Measurements from ENCODE around the gene DBN1.
A peak's percentile ranks its signal among the peaks of the same experiment; 100 is the strongest.

DBN1 gene

DNA sequence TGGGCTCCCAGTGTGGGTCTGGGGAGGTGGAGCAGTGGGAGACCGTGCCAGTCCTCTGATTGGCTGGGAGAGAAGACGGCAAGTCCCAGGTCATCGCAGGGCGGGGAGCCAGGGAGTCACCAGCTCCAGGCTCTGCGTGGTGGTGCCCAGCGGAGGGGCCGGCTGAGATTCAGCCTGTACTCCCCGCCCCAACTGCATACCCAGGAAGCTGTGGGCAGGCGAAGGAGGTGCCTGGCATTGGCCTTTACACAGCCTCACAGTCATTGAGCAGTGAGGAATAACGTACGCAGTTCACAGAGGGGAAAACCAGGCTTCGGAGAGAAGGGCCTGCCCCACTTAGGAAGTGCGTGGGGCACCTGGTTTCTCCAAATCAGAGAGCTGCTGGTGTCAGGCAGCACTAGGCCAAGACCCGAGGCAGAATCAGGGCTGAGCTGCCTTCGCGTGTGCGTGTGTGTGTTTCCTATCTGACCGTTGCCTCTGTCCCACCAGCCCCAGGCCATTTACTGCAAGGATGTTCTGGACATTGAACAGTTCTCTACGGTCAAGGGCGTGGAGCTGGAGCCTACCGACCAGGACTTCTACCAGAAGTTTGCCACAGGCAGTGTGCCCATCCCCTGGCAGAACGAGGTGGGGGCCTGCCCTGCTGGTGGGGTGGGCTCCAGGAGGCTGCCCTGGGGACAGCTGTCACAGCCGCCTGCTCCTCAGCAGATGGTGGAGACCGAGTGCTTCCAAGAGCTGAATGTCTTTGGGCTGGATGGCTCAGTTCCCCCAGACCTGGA is 33.0 kb downstream of the DBN1 start:
- intact Hi-C loops (cut with DNase I): no loop called here
- no peak for DNase-seq

DNA sequence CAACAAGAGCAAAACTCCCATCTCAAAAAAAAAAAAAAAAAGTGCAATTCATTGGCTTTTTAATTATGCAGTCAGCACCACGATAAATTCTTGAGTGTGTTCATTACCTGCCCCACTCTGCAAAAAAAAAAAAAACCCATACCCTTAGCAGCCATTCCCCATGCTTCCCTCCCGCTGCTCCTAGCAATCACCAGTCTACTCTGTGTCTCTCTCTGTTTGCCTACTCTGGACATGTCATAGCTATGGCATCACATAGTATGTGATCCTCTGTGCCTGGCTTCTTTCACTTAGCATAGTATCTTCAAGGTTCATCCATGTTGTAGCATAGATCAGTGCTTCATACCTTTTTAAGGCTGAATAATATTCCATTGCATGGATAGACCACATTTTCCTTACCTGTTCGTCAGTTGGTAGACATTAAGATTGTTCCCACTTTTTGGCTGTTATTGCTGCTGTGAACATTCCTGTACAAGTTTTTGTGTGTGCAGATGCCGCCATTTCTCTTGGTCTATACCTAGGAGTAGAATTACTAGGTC is 33.8 kb downstream of the DBN1 start:
- intact Hi-C loops (cut with DNase I): no loop called here
- no peak for DNase-seq

DNA sequence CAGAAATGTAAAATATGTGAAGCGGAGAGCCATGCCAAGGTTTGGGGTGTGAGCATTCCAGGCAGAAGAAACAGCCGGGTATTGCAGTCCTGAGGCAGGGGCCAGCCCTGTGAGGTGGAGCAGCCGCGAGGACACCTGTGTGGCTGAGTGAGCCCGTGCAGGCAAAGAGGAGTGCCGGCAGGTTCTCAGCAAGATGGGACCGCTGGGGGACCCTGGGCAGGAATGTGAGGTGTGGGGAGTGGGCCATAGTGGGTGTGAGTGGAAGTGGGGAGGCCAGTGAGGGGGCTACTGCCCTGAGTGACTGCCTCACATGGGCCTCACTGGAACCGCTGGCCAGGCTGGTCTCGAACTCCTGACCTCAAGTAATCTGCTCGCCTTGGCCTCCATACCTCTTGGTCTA is 35.0 kb downstream of the DBN1 start:
- intact Hi-C loops (cut with DNase I): no loop called here
- DNase-seq: no peak

DNA sequence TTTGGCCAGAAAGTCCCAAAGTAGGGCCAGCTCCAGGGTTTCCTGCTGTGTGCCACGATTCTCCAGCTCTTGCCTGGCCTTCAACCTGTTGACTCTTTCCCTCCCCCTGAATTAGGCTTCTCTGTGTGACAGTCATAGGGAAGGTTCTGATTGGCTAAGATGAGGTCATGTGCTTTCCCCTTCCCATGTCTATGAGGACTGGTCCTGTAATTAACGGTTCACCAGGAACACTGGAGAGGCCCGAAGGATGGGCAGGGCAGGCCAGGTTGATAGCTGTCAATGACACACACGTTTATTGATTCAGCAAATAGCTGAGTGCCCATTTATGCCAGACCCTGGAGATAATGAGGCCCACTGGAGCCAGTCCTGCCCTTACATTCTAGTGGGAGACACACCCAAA is 35.8 kb downstream of the DBN1 start:
- intact Hi-C loops (cut with DNase I): no loop called here
- DNase-seq: no peak

DNA sequence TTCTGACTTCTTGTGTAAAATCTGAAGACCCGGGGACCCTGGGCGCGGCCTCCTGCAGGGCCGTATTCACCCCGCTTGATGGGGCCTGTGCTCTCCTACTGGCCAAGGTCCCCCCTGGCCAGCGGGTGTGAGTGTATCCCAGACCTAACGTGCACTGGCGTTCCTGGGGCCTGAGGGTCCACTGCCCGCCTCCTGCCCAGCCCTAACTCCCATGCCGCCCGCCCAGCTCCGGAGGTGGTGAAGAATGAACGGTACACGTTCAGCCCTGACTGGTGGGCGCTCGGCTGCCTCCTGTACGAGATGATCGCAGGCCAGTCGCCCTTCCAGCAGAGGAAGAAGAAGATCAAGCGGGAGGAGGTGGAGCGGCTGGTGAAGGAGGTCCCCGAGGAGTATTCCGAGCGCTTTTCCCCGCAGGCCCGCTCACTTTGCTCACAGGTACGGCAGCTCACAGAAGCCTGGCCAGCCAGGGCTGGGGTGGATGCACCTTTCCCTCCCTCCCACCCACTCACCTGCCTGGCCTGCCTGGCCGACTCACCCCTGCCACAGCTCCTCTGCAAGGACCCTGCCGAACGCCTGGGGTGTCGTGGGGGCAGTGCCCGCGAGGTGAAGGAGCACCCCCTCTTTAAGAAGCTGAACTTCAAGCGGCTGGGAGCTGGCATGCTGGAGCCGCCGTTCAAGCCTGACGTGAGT is 37.4 kb downstream of the DBN1 start:
- intact Hi-C loops (cut with DNase I): no loop called here

DNA sequence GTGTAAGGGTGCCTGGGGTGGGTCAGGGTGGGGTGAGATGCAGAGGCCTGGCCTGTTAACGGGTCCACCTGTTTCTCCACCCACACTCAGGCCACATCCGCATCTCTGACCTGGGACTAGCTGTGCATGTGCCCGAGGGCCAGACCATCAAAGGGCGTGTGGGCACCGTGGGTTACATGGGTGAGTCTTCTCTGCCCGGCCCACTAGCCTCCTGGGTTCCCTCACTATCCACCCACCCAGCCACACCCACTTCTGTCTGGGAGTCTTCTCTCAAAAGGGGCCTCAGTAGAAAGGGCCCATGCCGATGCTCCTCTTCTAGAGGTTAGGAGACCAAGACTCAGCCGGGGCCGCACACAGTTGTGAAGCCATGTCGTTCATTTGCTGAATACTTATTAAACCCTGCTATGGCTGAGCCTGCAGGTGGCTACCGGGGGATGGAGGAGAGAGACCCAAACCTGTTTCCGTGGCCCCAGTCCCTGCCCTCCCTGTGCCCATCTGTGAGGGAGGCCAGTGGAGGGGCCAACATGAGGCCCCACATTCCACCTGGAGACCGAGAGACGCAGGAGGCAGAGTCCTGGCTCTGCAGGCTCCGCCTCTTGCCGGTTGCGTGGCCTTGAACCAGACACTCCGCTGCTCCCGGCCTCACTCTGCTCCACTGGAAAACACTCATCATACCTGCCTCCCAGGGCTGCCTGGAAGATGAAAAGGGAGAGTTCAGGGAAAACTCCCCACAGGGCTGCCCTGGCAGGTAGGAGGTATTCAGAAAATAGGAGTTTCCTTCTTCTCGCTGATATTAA is 38.3 kb downstream of the DBN1 start:
- intact Hi-C loops (cut with DNase I): no loop called here

More for the DNA sequence above, 37.4 kb downstream of the DBN1 start:
- no peak for DNase-seq

DNA sequence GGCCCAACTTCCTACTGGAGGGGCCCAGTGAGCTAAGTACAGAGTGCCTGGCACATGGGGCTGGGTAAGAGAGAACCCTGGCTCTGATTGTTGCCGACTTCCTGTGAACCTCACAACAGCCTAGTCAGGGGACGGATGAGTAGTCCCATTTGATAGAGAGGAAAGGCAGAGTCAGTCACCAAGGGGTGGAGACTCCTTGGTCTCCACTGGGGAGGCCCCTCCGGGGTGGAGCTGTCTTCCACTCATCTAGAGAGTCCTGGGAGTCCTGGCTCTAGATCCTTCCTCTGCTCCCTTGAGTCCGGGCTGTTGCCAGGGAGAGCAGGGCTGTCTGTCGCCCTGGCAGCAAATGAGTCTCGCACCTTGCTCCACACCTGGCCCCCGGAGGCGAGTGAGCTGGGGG is 39.0 kb downstream of the DBN1 start:
- intact Hi-C loops (cut with DNase I): no loop called here
- DNase-seq: no peak

More for the DNA sequence above, 38.3 kb downstream of the DBN1 start:
- no peak for DNase-seq

DNA sequence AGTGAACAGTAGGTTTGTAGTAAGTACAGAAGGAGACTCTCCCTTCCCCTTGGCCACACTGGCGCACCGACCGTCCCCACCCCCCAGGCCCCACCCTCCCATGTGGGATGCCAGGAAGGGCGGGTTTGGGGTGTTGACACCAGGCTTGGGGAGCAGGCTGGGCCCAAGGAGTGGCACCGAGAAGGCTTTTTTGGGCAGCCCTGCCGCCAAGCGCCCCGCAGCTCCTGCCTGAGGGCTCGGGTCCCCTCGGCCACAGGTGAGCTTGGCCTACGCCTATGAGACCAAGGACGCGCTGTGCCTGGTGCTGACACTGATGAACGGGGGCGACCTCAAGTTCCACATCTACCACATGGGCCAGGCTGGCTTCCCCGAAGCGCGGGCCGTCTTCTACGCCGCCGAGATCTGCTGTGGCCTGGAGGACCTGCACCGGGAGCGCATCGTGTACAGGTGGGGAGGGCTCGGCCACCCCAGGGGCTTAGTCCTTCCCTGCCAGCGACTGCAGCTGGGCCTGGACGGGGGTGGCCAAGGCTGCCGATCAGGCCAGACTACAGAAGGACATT is 39.7 kb downstream of the DBN1 start:
- intact Hi-C loops (cut with DNase I): no loop called here
- DNase-seq: no peak

DNA sequence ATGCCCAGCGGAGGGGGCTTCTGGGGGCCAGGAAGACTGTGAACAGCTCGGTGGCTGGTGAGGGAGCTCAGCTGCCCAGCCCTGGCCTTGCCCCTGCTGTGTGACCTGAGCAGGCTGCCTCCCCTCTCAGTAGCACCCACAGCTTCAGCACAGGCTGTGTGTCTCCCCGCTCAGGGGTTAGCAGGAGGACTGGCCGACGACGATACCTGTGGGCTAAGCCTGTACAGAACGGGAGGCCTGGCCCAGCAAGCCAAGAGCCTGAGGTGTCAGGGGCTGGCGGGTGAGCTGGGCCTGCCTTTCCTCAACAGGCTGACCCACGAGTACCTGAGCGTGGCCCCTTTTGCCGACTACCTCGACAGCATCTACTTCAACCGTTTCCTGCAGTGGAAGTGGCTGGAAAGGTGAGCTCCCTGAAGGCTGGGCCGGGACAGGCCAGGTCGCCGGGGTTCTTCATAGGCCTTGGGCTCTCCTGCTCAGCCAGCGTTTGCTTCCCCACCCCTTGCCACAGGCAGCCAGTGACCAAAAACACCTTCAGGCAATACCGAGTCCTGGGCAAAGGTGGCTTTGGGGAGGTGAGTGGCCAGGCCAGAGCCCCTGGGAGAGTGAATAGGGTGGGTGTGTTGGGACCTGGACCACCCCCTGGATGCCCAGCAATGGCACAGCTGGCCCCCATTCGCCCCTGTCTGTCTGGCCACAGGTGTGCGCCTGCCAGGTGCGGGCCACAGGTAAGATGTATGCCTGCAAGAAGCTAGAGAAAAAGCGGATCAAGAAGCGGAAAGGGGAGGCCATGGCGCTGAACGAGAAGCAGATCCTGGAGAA is 40.4 kb downstream of the DBN1 start:
- no peak for DNase-seq
- intact Hi-C loops (cut with DNase I): no loop called here

DNA sequence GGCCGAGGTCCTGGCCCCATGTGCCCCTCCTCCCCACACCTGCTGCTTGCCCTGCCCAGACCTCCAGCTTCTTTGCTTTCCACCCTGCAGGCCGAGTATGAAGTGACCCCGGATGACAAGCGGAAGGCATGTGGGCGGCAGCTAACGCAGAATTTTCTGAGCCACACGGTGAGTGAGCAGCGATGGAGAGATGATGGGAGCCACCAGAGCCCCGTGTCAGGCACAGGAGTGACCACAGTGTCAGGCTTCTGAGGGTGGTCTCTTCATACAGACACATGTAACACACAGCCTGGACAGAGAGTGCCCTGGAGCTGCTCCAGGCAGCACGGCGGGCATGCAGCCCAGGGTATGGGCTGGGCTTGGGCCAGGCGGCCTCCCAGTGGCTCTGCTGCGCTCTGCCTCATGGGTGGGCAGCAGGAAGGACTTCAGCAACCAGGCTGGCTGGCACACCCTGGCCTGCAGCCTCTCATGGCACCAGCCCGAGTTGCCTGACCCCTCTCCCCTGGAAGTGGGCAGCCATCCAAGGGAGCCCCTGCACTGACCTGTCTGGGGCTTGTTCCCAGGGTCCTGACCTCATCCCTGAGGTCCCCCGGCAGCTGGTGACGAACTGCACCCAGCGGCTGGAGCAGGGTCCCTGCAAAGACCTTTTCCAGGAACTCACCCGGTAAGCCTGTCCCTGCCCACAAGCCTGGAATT is 41.1 kb downstream of the DBN1 start:
- intact Hi-C loops (cut with DNase I): no loop called here

DNA sequence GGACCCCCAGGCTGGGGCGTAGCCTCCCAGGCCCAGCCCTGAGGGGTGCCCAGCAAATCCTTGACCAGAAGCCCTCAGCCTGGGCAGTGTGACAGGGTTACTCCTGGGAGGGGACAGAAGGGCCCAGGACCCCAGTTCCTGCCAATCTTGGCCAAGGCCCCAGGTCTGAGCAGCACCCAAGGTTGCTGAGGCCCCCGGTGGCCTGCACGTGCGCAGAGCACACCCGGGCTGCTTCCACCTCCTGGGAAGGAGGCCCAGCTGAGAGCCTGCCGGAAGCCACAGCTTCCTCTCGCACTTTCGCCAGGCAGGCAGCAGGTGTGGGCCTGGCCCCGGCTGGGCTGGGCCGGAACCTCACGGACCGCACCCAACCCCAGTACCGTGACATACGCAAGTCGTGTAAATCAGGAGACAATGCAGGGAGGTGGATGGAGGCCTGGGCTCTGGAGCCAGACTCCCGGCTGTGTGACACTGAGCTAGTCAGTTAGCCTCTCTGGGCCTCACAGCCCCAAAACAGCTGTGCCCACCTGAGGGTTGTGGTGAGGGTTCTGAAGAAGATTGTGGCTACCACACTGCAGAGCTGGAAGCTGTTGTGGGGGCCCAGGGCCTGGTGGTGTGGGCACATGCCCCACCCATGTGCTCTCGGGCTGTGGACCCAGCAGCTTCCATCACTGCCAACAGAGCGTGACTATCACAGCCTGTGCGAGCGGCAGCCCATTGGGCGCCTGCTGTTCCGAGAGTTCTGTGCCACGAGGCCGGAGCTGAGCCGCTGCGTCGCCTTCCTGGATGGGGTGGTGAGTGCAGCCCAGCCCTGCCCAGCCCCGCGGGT is 41.9 kb downstream of the DBN1 start:
- DNase-seq: peak in 2 of 42 donors; percentile 31 to 44
- intact Hi-C loops (cut with DNase I): no loop called here

More for the DNA sequence above, 41.1 kb downstream of the DBN1 start:
- DNase-seq: peak in 35 of 42 donors; percentile 40 to 80 (median 63)

DNA sequence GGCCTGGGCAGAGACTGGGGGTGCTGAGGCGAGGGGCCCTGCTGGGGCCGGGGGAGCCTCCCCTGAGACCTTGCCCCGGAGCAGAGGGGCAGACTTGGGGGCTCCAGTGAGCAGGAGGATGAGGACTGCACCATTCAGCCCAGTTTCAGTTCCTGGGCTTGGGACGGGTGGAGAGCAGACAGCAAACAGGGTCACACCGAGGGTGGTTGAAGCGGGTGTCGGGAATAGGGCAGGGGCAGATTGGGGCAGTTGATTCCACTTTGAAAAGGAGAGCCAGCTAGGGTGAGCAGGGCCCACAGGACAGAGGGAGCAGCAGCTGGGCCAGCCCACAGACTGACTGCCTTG is 42.5 kb downstream of the DBN1 start:
- no peak for DNase-seq
- intact Hi-C loops (cut with DNase I): no loop called here

DNA sequence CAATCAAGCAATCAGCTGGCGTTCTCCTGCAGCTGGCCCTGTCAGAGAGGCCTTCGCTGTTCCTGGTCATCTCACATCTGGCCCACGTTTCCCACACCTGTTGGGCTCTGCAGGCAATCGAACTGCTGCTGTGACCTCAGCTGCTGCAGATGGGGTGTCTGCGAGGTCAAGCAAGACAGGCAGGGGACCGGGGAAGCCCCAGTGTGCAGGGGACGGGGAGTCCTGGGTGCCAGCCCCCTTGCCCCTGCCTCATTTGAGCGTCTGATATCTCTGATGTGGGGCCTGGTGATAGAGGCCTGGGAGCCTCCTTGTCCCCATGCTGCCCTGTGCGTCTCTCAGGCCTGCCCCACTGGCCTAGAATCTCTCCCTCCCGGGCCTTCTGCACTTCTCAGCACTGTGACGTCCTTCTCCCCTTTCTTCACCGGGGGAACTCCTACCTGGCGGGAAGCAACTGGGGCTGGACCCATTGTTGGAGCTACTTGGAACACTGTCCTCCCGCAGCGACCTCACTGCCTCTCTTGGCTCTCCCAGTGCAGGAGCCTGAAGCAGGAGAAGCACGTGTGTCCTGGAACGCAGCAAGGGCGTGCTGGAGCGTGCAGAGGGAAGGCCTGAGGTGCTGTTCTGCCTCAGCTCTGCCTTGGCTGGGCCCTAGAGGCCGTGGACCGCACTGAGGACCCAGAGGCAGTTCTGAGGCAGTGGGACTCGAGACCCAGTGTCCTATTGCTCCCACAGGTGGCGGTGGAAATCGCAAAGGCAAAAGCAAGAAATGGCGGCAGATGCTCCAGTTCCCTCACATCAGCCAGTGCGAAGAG is 43.1 kb downstream of the DBN1 start:
- intact Hi-C loops (cut with DNase I): no loop called here
- DNase-seq: no peak

DNA sequence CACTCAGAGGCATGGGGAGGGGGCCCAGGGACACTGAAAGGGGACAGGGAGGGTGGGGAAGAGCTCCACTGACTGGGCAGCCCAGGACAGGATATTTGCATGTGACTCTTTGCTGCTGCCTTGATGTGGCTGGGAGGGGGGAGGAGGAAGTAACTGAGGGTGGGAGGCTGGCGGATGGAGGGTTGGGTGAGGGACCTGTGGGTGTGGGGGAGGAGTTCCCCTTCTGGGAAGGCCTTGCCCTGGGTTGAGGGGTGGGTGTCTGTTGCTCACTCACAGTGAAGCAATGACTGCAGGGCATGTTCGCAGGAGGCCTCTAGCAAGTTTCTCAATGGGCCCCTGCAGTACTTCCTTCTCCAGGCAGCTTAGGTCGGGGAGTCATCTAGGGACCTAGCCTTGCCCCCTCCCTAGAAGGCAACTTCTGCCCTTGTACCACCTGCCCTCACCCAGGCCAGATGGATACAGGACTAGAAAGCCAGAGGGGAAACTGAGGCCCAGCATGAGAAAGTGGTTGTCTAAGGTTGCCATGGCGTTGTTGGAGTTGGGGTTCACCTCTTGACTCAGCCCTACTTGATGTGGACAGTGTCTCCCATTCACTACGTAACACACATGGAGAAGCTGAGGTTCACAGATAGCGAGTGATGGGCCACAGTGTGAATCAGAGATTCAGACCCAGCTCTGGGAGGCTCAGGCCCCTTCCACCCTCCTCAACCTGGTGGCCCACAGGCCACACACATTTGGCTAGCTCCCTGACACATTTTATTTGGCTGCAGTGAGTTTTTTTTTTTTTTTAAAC is 44.0 kb downstream of the DBN1 start:
- DNase-seq: peak in 28 of 42 donors; percentile 18 to 81 (median 50)
- intact Hi-C loops (cut with DNase I): loop anchor here (5.0 kb wide), 1 partner anchor 88 kb away; the partner anchor contains the start of gene DDX41

DNA sequence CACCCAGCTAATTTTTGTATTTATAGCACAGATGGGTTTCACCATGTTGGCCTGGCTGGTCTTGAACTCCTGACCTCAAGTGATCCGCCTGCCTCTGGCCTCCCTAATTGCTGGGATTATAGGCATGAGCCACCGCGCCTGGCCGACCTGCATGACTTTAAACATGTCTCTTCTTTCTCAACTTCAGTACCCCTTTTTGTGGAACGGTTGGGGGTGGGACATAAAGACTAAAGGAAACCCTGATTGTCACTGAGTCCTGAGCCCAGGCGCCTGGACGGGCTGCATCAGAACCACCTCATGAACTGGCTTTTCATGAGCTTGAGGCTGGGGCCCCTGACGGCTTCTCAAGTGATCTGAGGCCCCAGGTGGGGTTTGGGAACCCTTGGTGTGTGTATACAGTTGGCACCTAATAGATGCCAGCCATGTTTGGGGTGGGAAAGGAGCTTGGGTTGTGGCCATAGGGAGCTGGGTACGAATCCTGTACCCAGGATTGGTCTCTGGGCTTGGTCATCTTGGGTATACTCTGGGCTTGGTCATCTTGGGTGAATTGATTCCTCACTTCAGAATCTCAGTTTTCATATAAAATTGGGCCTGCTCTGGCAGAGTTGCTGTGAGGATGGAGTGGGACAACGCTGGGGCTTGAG is 44.7 kb downstream of the DBN1 start:
- DNase-seq: no peak
- intact Hi-C loops (cut with DNase I): loop anchor here (5.0 kb wide), 1 partner anchor 89 kb away; the partner anchor contains the start of gene DDX41
